Activated CD8-positive, alpha-beta T cell treated with anti-CD3 and anti-CD28 coated beads for 36 hours (primary cell): ENCODE results near the gene TPM2. TPM values are rescaled to one million over a fixed set of nuclear protein-coding genes. Genes with fewer than 3 reads are reported as not detected.

Experiments used
- ATAC-seq: fragments of 200-7000 bp; cut with Tn5 transposase; one replicate; pipeline ENCODE4 v1.10.0; 2021; ENCODE audit warnings: mild to moderate bottlenecking, moderate library complexity
- CTCF ChIA-PET: fragments of 350-600 bp; sonication (Branson Sonifier 250); formaldehyde crosslinking; loops from one replicate; lab custom pipeline; 2021; ENCODE audit warnings: antibody characterized with exemption; lab: Charles Lee
- POLR2A ChIA-PET: fragments of 350-600 bp; sonication (Branson Sonifier 250); formaldehyde crosslinking; loops from one replicate; lab custom pipeline; 2021; ENCODE audit warnings: antibody characterized with exemption; lab: Charles Lee
- DNase-seq: peaks from one replicate; pipeline ENCODE4 v3.0.0-alpha.2; 2020
- H3K27ac Mint-ChIP-seq: one replicate; pipeline ENCODE4 v1.8.0; 2021; ENCODE audit warnings: mild to moderate bottlenecking, mixed read lengths
- H3K27me3 Mint-ChIP-seq: one replicate; pipeline ENCODE4 v1.8.0; 2021; ENCODE audit warnings: mixed read lengths
- H3K36me3 Mint-ChIP-seq: one replicate; pipeline ENCODE4 v1.8.0; 2021; ENCODE audit warnings: low read depth, mixed read lengths
- H3K4me1 Mint-ChIP-seq: one replicate; pipeline ENCODE4 v1.8.0; 2021; ENCODE audit warnings: low read depth, mixed read lengths
- H3K4me3 Mint-ChIP-seq: one replicate; pipeline ENCODE4 v1.8.0; 2021; ENCODE audit warnings: mild to moderate bottlenecking, moderate library complexity, mixed read lengths
- H3K9me3 Mint-ChIP-seq: one replicate; pipeline ENCODE4 v1.8.0; 2021; ENCODE audit warnings: mixed read lengths
- CTCF ChIP-seq: fragments of 200-600 bp; IDR thresholded peaks from one replicate; pipeline ENCODE4 v1.8.0; 2022; ENCODE audit warnings: antibody characterized with exemption, mild to moderate bottlenecking
- intact Hi-C: fragments of 100-400 bp; cut with micrococcal nuclease; formaldehyde crosslinking; loops from one replicate; pipeline ENCODE4 v1.10.0; 2022
- total RNA-seq, 2 experiments: library from RNA; stranded (reverse); gene quantifications; one replicate each; pipeline ENCODE4 v1.2.3, GENCODE V29; 2021

Gene TPM2
- total RNA-seq, 2 experiments from 2014 or later, result 4.8 to 5.3 TPM

GRCh38 chr9:35717132-35717870 is 27.6 kb upstream of the TPM2 start:
- Mint-ChIP-seq H3K36me3 (peaks cover 51% of the 10 kb centered on the region), H3K4me3 (no peak overlapping the region), H3K9me3 (no peaks in the 10 kb centered on the region), H3K4me1 (no peaks in the 10 kb centered on the region), H3K27ac (no peak overlapping the region), H3K27me3 (no peaks in the 10 kb centered on the region)
- CTCF ChIA-PET, result interaction anchor here (1.4 to 15.2 kb wide), 2 partner anchors 10 to 21 kb away, joined by 7 to 121 read pairs; no protein-coding TSS in a partner anchor
- ATAC-seq, result no peak
- intact Hi-C loops, result no loop called here
- POLR2A ChIA-PET, result interaction anchor here (0.9 to 1.7 kb wide), 3 partner anchors 11 to 20 kb away, joined by 4 to 5 read pairs (median 5); partner anchors contain the start of genes CREB3 and TLN1
- no peak for DNase-seq
- TF ChIP-seq CTCF, result no peak

- Mint-ChIP-seq H3K36me3 (peaks cover 46% of the 10 kb centered on the region), H3K9me3 (no peaks in the 10 kb centered on the region), H3K4me3 (no peak overlapping the region), H3K27me3 (no peaks in the 10 kb centered on the region), H3K27ac (peak overlapping the region; percentile 58), H3K4me1 (peaks cover 4% of the 10 kb centered on the region)
- no peak for TF ChIP-seq CTCF
- POLR2A ChIA-PET, result interaction anchor here (1.1 to 1.7 kb wide), 3 partner anchors 12 to 68 kb away, joined by 3 to 5 read pairs (median 4); no protein-coding TSS in a partner anchor
- intact Hi-C loops, result no loop called here
- no peak for ATAC-seq
- DNase-seq, result no peak
- CTCF ChIA-PET, result interaction anchor here (1.4 to 15.2 kb wide), 2 partner anchors 11 to 20 kb away, joined by 7 to 121 read pairs; no protein-coding TSS in a partner anchor
These were observed 26.5 kb upstream of the TPM2 start for GRCh38 chr9:35716230-35716629.

- no peaks in the 10 kb centered on the region for H3K27me3 Mint-ChIP-seq
- intact Hi-C loops, result no loop called here
- H3K27ac Mint-ChIP-seq, result no peak overlapping the region
- TF ChIP-seq CTCF, result no peak
- peaks cover 54% of the 10 kb centered on the region for H3K36me3 Mint-ChIP-seq
- peaks cover 4% of the 10 kb centered on the region for H3K4me1 Mint-ChIP-seq
- H3K4me3 Mint-ChIP-seq, result no peak overlapping the region
- DNase-seq (no peak), ATAC-seq (no peak)
- ChIA-PET POLR2A (no interaction called here), CTCF (interaction anchor here (15.2 kb wide), 1 partner anchor 19 kb away, joined by 121 read pairs; no protein-coding TSS in a partner anchor)
- no peaks in the 10 kb centered on the region for H3K9me3 Mint-ChIP-seq
These were observed 25.0 kb upstream of the TPM2 start for GRCh38 chr9:35714579-35715252.

GRCh38 chr9:35714123-35714522 is 24.4 kb upstream of the TPM2 start:
- peaks cover 52% of the 10 kb centered on the region for H3K36me3 Mint-ChIP-seq
- no peaks in the 10 kb centered on the region for H3K9me3 Mint-ChIP-seq
- no peak overlapping the region for H3K27ac Mint-ChIP-seq
- intact Hi-C loops, result no loop called here
- ATAC-seq (no peak), DNase-seq (no peak)
- H3K27me3 Mint-ChIP-seq, result no peaks in the 10 kb centered on the region
- no peak for TF ChIP-seq CTCF
- no peak overlapping the region for H3K4me3 Mint-ChIP-seq
- CTCF ChIA-PET, result interaction anchor here (15.2 kb wide), 1 partner anchor 18 kb away, joined by 121 read pairs; no protein-coding TSS in a partner anchor
- peaks cover 4% of the 10 kb centered on the region for H3K4me1 Mint-ChIP-seq
- POLR2A ChIA-PET, result interaction anchor here (0.8 to 1.3 kb wide), 3 partner anchors 14 to 20 kb away, joined by 3 to 4 read pairs (median 3); no protein-coding TSS in a partner anchor
